GM21360 (cell line): ENCODE results near the gene IDS.
"Not testable (repeated sequence)": the region's sequence is repeated elsewhere in the genome, so short reads cannot be mapped to it uniquely, and the experiment has no call there.

Experiments used
- ATAC-seq: cut with Tn5 transposase; IDR thresholded peaks from one replicate; pipeline ENCODE4 v1.9.1; 2021; ENCODE audit warnings: mild to moderate bottlenecking, moderate library complexity; ENCODE audit not compliant: unreplicated experiment

The IDS gene, protein sequence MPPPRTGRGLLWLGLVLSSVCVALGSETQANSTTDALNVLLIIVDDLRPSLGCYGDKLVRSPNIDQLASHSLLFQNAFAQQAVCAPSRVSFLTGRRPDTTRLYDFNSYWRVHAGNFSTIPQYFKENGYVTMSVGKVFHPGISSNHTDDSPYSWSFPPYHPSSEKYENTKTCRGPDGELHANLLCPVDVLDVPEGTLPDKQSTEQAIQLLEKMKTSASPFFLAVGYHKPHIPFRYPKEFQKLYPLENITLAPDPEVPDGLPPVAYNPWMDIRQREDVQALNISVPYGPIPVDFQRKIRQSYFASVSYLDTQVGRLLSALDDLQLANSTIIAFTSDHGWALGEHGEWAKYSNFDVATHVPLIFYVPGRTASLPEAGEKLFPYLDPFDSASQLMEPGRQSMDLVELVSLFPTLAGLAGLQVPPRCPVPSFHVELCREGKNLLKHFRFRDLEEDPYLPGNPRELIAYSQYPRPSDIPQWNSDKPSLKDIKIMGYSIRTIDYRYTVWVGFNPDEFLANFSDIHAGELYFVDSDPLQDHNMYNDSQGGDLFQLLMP

DNA sequence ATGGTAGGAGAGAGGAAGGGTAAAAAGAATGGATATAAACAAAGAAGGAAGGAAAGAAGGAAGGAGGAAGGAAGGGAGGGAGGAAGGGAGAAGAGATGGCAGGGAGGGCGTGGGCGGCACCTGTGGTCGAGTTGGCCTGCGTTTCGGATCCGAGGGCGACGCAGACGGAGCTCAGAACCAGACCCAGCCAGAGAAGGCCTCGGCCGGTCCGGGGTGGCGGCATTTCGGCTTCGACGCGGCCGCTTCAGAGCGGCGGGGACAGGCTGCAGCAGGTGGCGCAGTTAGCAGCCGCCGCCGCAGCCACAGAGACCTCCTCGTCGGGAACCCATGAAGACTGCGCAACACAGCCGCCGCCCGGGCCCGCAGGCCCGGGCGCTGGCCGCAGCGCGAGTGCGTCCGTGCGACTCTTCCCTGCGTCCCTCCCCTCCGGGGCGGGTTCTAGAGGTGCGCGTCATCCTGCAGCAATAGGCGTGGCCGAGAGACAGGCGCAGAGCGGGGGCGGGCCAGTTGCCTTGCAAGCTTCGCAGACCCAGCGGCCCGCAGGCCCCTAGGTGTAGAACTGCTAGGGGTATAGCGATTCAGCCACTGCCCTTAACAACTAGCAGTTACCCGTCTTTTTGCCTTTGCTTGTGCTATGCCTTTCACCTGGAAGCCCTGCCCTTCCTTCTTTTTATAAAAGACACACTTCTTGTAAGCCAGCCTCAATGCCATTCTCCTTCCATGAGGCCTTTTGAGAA is at the start of gene IDS:
TSS of gene IDS (minus strand) at position 392 of the 737 bp plus-strand sequence. CDS start at position 223, 169 bp downstream.
- peak; percentile 69 for ATAC-seq

DNA sequence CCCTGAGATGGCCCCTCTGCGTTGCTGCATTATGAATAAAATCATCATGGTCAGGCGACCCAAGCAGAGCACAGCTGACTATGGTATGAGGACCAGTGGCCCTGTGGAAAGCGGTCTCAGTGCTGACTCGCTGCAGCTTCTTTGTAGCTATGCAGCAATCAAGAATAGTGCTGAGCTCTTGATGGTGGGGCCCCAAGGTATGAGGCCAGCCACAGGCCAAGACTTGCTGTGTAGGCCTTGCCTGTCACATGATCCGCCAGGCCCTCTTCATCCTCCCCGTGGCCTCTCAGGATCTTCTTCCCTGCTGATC is 46.8 kb upstream of the IDS start:
- ATAC-seq, result not testable (repeated sequence)

DNA sequence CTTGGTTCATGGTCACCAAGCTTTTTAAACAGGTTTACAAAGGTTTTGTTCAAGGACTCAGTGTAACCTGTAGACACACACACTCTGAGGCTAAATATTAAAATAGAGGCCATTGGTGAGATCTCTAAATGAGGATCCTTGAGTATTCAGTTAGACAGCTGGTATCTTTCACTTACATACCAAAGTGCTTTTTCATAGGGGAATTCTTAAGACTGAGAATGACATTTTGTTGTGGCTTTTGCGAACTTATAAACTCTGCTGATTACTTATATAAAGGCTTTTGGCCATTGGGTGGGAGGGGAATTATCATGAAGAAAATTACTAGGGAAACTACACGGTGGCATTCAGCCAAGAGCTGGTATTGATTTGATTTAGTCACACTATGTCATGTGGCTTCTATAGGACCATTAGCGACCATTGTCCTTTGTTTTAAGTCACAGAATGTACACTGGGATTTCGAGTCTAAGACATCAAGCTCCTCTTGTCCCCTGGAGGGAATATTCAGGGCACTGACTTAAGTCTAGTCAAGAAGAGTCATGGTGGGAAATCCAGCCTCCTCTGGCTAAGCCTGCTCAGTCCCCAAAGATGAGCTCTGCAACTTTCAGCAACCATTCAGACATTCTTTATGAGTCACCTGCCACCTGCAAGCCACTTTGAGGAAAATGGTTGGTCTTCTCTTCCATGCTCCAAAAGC is 46.3 kb upstream of the IDS start:
- not testable (repeated sequence) for ATAC-seq

DNA sequence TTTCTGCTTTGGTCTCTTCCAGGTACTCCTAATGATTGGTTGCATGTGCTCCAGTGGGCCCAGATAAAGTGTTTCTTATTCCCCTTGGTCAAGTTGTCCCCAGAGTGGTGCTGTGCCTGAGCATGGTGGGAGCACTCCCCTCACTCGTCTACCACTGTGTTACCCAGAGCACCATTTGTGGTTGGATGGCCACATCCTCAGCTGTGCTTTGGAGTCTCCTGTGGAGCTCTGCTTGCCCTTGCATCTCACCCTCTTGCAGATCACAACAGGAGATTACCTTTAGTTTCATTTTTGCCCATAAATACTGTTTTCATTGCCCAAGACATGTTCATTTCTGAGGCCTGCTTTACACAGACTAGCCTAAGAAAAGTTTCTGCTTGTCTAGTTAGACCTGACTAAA is 45.3 kb upstream of the IDS start:
- not testable (repeated sequence) for ATAC-seq

DNA sequence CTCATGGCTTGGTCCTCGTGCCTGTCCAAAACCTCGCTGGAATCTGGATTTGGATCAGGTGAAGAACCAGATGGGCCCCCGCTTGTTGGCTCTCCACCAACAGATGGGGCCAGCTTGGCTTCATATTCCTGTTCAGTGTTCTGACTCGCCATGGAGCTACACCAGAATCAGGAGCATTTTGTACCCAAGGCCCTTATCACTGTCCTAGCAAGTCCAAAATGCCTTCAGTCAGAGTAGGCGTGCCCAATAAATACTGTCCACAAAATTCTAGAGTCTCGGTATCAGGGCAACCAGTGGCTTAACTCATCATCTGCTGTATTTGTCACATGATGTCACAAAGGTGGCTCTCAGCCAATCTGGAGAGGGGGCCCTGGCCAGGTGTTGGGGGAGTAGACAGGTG is 44.6 kb upstream of the IDS start, which contains the start of gene HSFX3:
TSS of gene HSFX3 (minus strand) at position 224 of the 400 bp plus-strand sequence. CDS start at position 152, 72 bp downstream.
- ATAC-seq, result not testable (repeated sequence)

DNA sequence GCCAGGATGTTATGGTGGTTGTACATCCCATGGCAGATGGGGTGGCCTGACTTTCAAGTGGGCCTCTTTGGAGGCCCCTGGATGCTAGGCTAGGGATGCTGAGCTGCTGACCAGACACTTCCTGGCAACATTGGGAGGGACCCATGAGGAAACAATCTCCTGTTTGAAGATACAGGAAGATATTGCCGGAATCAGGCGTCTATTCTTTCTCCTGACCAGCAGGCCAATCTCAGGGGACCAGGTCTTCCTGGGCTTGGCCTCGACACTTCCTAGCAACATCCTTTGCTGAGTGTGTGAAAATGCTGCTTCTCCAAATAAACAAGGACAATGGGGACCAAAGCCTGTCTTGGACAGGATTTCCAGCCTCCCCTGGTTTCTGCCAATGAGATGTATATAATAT is 42.7 kb upstream of the IDS start:
- ATAC-seq, result not testable (repeated sequence)

DNA sequence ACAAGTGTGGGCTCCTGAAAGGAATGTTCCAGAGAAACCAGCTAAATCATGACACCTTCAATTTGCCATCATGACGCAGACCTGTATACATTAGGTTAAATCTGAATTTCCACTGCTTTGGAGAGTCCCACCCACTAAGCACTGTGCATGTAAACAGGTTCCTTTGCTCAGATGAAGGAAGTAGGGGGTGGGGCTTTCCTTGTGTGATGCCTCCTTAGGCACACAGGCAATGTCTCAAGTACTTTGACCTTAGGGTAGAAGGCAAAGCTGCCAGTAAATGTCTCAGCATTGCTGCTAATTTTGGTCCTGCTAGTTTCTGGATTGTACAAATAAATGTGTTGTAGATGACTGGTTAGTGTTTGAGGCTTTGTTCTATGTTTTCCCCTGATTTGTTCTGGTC is 41.9 kb upstream of the IDS start:
- not testable (repeated sequence) for ATAC-seq

DNA sequence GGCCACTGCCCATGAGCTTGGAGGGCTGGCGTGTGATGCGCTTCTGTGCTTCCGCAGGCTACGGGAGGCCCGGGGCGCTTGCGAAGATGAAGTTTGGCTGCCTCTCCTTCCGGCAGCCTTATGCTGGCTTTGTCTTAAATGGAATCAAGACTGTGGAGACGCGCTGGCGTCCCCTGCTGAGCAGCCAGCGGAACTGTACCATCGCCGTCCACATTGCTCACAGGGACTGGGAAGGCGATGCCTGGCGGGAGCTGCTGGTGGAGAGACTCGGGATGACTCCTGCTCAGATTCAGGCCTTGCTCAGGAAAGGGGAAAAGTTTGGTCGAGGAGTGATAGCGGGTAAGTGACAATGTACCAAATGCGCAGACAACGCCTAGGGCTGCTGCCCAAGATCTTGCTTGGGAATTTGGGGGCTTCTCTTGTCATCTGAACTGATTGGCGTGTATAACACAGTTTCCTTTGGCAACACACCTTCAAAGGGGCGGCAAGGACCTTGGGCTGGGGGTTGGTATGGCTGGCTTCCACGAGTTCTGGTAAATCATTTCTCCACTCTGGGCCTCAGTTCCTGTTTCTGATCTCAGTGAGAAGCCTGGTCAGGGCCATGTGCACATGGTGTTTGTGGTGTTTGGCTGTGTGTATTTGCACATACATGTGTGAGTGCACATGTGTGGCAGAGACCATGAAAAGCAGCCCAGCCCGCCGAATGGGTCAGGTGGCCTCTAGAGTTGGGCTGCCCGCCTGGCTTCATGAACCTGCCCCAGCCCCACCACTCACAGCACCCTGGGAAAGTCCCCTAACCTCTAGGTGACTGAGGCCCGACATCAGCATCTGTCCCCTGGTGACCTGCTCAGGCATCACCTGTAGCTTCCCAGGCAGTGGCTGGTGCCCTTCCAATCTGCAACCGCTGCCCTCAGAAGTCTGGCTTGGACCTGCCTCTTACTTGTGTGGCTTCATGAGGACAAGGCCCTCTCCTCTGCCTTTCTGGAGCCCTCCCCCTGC is 40.7 kb upstream of the IDS start:
- ATAC-seq, result not testable (repeated sequence)

DNA sequence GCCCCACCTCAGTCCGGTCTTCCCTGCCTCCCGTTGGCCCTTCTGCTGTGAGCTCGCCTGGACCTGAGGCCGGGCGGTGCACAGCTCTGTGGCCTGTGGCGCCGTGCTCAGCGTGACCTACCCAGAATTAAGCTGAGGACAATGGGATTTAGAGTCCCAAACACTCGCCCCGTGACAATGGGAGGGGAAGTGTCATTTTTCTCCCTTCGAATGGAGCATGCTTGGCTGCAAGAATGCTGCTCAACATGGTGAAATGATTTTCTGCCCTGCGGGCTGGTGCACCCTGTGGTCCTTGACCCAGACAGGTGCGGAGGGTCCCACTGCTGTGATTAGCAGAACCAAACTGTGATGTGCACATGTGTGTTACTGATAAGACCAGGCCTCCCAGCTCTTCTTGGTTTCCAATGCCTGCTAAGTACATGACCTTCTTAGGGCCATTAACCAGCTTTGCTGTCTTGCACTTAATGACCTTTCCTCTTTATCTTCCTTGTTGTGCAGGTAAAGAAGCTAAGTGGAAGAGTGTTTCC is 36.5 kb upstream of the IDS start:
- no peak for ATAC-seq

DNA sequence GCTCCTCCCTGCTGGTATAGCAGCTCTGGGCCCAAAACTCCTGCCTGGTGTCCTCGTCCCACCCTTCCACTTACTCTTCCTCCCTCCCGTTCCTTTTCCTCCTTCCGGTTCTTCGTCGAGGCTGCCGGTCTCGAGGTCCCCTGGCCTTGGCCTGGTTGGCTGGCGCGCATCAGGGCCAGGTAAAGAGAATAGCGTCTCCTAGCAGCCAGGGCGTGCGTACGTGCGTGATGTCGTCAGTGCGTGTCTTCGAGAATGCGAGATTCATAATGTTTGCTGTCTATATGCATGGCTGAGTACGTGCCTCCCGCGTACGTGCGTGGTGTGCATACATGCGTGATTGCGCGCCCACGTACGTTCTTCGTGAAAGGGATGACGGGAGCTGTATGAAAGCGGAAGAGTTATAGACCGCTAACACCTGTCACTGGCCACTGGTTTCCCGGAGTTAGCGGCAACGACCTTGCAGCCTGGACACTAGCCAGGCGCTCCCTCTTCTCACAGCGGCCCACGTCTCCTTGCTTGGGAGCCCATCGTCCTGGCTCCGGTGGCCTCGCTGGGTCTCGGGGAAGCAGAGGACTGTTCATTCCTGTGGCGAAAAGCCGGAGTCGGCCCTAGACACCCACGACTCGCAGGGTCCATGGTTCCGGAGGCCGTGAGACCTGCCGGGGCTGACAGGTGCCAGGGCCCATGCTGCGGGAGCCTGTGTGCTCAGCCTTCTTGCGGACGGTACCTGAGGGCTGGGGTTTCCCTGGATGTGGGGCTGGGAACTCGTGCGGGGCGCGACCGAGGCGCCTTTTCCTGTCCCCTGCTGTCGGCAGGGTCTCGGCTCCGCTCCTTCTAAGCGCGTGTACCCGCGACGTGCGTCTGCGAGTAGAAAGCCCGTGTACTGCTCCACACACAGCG is 35.8 kb upstream of the IDS start, which contains the start of gene EOLA1:
TSS of gene EOLA1 (plus strand) at position 392 of the 900 bp plus-strand sequence. CDS start 4,619 bp downstream, outside the sequence.
- ATAC-seq, result peak; percentile 75

DNA sequence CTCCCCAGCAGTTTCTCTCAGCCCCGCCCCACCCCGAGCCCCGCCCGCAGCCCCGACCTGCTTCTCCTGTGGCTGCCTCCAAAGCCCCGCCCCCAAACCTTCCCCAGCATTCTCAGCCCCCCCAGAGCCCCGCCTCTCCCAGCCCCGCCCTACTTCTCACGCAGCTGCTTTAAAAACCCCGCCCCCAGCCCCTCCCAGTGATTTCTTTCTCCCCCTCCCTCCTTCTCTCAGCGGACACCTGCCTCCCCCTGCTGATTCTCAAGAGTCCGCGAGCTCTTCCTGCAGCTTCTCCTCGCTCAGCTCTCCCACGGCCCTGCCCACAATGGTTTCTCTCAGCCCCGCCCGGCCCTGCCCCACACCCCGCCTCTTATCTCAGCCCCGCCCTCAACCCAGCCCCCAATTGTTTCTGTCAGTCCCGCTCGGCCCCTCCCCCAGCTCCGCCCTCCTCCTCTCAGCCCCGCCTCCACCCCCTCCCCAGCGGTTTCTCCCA is 35.1 kb upstream of the IDS start:
- peak; percentile 3 for ATAC-seq

DNA sequence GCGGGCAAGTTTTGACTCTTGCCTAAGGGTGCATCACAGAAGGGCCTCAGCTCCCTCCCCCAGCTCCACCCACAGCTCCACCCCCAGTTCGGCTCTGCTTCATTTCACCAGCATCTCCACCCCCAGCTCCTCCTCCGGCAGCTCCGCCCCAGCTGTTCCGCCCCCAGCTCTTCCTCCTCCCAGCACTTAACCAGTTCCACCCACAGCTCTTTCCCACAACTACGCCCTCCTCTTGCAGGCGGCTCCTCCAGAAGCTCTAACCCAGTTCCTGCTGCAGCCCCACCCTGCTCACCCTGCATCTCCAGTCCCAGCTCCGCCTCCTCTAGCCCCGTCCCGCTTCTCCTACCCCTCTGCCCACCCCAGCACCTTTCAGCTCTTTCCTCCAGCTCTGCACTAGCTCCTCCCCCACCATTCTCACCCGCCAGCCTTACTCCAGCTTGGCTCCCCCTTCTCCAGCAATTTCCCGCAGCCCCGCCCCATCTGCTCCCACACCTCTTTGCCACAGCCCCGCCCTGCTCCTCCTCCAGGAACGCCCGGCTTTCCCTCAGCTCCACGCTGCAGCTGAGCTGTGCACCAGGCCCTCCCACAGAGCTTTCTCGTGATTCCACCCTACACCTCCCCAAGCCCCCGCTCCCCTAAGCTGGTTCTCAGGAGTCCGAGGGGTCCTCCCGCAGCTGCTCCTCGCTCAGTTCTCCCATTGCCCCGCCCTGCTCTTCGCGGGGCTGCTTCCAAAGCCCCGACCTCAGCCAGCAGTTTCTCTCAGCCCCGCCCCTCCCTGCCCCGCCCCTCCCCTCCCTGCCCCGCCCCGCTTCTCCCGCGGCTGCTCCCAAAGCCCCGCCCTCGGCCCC is 34.4 kb upstream of the IDS start:
- ATAC-seq, result peak; percentile 40

DNA sequence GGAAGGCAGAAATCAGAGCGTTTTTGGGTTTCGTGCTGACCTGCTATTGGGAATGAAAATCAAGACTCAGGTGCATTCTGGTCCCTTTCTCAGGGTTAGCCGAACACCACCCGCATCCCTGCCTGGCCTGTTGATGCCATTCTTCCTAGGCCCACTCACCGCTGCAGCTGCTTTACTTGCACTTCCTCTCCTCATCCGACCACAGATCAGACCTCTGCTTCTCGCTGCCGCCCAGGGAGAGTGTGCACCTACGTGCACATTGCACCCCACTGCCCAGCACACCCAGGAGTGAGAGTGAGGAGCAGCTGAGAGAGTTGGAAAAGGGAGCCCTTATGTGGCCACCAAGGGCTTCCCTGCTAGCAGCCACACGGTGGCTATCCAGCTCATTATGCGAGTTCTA is 32.4 kb upstream of the IDS start:
- ATAC-seq, result not testable (repeated sequence)

DNA sequence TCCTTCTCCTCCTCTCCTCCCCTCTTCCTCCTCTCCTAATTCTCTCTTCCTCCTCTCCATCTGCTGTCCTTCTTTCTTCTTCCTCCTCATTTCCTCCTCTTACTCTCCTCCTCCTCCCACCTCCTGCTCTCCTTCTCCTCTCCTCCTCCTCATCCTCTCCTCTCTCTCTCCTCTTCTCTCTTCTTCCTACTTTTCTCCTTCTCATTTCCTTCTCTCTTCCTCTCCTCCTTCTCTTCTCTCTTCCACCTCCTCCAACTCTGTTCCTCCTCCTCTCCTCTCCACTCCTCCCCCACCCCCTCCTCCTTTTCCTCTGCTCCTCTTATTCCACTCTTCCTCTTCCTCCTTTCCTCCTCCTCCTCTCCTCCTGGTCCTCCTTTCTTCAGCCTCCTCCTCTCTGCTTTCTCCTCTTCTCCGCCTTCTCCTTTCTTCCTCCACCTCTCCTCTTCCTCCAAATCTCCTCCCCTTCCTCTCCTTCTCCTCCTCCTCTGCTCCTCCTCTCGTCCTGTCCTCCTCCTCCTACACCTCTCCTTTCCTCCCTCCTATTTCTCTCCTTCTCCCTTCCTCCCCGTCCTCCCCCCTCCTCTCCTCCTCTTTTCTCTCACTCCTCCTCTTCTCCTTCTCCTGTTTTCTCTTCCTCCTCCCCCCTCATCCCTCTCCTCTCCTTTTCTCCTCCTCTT is 30.0 kb upstream of the IDS start:
- not testable (repeated sequence) for ATAC-seq

DNA sequence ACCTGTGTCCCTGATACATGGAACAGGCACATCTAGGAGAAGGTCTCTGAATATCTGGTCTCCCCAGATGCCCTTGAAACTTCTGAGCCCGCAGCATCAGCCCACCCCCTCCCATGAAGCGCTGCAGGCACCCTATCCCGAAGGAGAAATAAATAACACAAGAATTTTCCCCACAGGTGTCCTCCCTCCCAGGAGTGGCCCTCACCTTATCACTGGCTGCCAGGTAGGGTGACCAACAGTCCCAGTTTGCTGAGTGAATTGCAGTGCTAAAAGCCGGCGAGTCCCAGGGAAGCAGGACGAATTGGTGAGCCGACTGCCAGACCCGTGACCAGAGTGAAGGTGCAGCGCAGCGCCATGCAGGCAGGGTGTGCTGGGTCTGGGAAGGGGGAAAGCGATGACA is 28.9 kb upstream of the IDS start:
- ATAC-seq, result not testable (repeated sequence)

DNA sequence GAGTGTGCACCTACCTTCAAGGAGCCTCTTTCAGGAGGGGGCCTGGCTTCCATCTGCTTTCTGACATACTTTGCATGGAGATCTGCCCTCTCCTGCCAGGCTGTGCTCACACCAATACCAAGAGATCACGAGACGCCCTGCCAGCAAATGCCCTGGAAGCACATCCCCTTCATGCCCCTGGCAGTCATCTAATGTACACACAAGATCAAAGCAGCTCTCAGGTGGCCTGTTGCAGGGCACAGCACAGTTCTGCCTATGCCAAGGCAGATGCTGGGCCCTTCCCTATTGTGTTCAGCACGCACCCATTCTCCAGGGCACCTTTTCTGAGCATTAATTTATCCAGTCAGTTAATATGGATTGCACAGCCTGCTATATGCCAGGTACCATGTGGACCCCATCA is 27.8 kb upstream of the IDS start:
- not testable (repeated sequence) for ATAC-seq

DNA sequence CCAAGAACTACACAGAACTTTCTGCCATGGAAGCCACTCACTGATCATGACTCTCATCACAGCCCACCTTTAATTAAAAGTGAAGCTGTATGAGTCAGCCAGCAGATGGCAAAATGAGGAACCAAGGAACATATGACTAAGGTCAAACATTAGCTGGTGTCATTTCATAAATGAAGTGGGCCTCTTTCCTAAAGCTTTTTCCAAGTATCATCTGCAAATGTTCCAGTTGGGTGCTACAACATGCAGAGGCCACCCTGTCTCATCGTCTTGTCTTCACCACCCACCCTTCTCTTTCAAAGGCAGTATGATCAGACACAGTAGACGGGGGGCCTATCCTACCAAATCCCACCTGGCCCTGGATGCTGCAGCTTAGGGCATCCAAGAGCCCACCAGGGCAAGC is 26.5 kb upstream of the IDS start:
- ATAC-seq, result peak; percentile 59
